ENCODE results near the gene SPACA7. TPM values are rescaled to one million over a fixed set of nuclear protein-coding genes. Genes with fewer than 3 reads are reported as not detected.

The SPACA7 gene
- total RNA-seq, 3 donors from 2014 or later, result not detected

DNA sequence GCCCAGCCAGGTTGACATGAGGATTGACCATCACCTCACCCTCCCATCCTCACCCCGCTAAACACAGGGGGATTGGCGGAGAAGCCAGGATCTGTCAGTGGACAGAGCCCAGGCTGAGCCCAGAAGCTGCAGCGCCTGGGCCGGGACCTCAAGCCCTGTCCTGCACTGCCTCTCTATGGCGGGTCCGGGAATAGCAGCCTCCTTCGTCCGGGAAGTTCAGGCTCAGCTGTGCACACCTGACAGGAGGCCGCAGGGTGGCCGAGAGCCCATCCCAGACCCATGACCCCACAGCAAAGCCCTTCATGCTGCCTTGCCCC lies 67.8 kb downstream of the SPACA7 start:
- no peaks in the 10 kb centered on the region for H3K36me3 ChIP-seq (ENCODE audit: low read depth)
- H3K9me3 ChIP-seq, result no peaks in the 10 kb centered on the region
- TF ChIP-seq, protein P1, sequence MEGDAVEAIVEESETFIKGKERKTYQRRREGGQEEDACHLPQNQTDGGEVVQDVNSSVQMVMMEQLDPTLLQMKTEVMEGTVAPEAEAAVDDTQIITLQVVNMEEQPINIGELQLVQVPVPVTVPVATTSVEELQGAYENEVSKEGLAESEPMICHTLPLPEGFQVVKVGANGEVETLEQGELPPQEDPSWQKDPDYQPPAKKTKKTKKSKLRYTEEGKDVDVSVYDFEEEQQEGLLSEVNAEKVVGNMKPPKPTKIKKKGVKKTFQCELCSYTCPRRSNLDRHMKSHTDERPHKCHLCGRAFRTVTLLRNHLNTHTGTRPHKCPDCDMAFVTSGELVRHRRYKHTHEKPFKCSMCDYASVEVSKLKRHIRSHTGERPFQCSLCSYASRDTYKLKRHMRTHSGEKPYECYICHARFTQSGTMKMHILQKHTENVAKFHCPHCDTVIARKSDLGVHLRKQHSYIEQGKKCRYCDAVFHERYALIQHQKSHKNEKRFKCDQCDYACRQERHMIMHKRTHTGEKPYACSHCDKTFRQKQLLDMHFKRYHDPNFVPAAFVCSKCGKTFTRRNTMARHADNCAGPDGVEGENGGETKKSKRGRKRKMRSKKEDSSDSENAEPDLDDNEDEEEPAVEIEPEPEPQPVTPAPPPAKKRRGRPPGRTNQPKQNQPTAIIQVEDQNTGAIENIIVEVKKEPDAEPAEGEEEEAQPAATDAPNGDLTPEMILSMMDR (IDR thresholded peaks at IDR 0.05), result peak; percentile 82
- ATAC-seq (peak; percentile 91), DNase-seq (peak in 2 of 3 donors; percentile 73 to 82)
- H3K4me3 ChIP-seq, result no peak overlapping the region
- H3K4me1 ChIP-seq (ENCODE audit: low read depth), result no peaks in the 10 kb centered on the region
- intact Hi-C loops (cut with DNase I, micrococcal nuclease), result loop anchor here in 1 of 2 donors (5.0 to 10.0 kb wide), 2 partner anchors 342 to 969 kb away; no protein-coding TSS in a partner anchor

- Histone ChIP-seq H3K4me1 (ENCODE audit: low read depth) (no peaks in the 10 kb centered on the region), H3K9me3 (no peaks in the 10 kb centered on the region), H3K36me3 (ENCODE audit: low read depth) (no peaks in the 10 kb centered on the region), H3K4me3 (no peak overlapping the region)
- intact Hi-C loops (cut with DNase I, micrococcal nuclease), result loop anchor here (5.0 to 10.0 kb wide), 3 partner anchors 342 to 972 kb away; no protein-coding TSS in a partner anchor
- DNase-seq, result no peak
- TF ChIP-seq, protein P1 (IDR thresholded peaks at IDR 0.05), result no peak
- ATAC-seq, result no peak
Observed at GRCh38 chr13:112444416-112445399, 68.6 kb downstream of the SPACA7 start.

GRCh38 chr13:112445411-112446271 lies 69.5 kb downstream of the SPACA7 start:
- DNase-seq (no peak), ATAC-seq (no peak)
- Histone ChIP-seq H3K4me1 (ENCODE audit: low read depth) (no peaks in the 10 kb centered on the region), H3K4me3 (no peak overlapping the region), H3K9me3 (no peaks in the 10 kb centered on the region), H3K36me3 (ENCODE audit: low read depth) (no peaks in the 10 kb centered on the region)
- intact Hi-C loops (cut with DNase I, micrococcal nuclease), result loop anchor here (5.0 to 10.0 kb wide), 2 partner anchors 971 to 973 kb away; no protein-coding TSS in a partner anchor
- TF ChIP-seq, protein P1 (IDR thresholded peaks at IDR 0.05), result no peak

GRCh38 chr13:112446347-112446861 lies 70.2 kb downstream of the SPACA7 start:
- H3K4me1 ChIP-seq (ENCODE audit: low read depth), result no peaks in the 10 kb centered on the region
- intact Hi-C loops (cut with DNase I, micrococcal nuclease), result loop anchor here (5.0 to 10.0 kb wide), 2 partner anchors 972 to 974 kb away; no protein-coding TSS in a partner anchor
- no peaks in the 10 kb centered on the region for H3K9me3 ChIP-seq
- DNase-seq (no peak), ATAC-seq (no peak)
- TF ChIP-seq, protein P1 (IDR thresholded peaks at IDR 0.05), result no peak
- H3K4me3 ChIP-seq, result no peak overlapping the region
- H3K36me3 ChIP-seq (ENCODE audit: low read depth), result no peaks in the 10 kb centered on the region

DNA sequence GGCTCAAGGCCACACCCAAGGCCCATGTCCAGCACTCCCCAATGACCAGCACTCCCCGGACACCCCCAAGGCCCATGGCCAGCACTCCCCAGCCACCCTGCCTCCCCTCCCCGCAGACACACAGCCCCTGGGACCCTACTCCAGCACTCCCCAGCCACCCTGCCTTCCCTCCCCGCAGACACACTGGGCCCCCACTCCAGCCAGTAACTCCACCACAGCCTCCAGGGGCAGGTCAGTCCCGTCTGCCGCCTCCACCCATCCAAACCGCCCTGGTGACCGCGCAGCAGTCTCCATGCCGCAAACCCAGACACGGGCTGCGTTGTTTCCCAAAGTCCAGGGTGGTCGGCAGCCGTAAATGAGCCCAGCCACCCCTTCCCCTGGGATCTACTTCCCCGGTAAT lies 70.7 kb downstream of the SPACA7 start:
- no peaks in the 10 kb centered on the region for H3K4me1 ChIP-seq (ENCODE audit: low read depth)
- TF ChIP-seq, protein P1 (IDR thresholded peaks at IDR 0.05), result no peak
- H3K9me3 ChIP-seq, result no peaks in the 10 kb centered on the region
- DNase-seq (no peak), ATAC-seq (no peak)
- intact Hi-C loops (cut with DNase I, micrococcal nuclease), result loop anchor here (5.0 to 10.0 kb wide), 2 partner anchors 972 to 975 kb away; no protein-coding TSS in a partner anchor
- no peak overlapping the region for H3K4me3 ChIP-seq
- H3K36me3 ChIP-seq (ENCODE audit: low read depth), result no peaks in the 10 kb centered on the region

Measured in mucosa of descending colon (tissue), 3 donors.